KMS-11 (cell line): ENCODE results near the gene HRH4.

Experiments used
- H2AFZ ChIP-seq: fragments of 200-600 bp; sonication (generic); 2 replicates; pipeline ENCODE4 v1.6.1; 2016; ENCODE audit warnings: antibody characterized with exemption, mixed run types, low read depth
- H3K27ac ChIP-seq: fragments of 200-600 bp; sonication (generic); 2 replicates; pipeline ENCODE4 v1.6.1; 2016; ENCODE audit warnings: mild to moderate bottlenecking, mixed run types
- H3K27me3 ChIP-seq: fragments of 200-600 bp; sonication (generic); 2 replicates; pipeline ENCODE4 v1.6.1; 2017; ENCODE audit warnings: mild to moderate bottlenecking, low read depth, mixed run types, moderate library complexity; ENCODE audit not compliant: insufficient read depth
- H3K36me3 ChIP-seq: fragments of 200-600 bp; sonication (generic); 2 replicates; pipeline ENCODE4 v1.6.1; 2017; ENCODE audit warnings: mild to moderate bottlenecking, mixed run types; ENCODE audit not compliant: insufficient read depth
- H3K4me1 ChIP-seq: fragments of 200-600 bp; sonication (generic); 2 replicates; pipeline ENCODE4 v1.6.1; 2016; ENCODE audit warnings: mild to moderate bottlenecking, low read depth, mixed run types; ENCODE audit not compliant: poor library complexity, severe bottlenecking
- H3K4me2 ChIP-seq: fragments of 200-600 bp; sonication (generic); 2 replicates; pipeline ENCODE4 v1.7.0; 2016; ENCODE audit warnings: mild to moderate bottlenecking, mixed run types
- H3K4me3 ChIP-seq: fragments of 200-600 bp; sonication (generic); IDR thresholded peaks from 2 replicates; pipeline ENCODE4 v1.6.1; 2017; ENCODE audit warnings: low read depth, low read length, mixed read lengths; ENCODE audit not compliant: insufficient read depth
- H3K79me2 ChIP-seq: fragments of 200-600 bp; sonication (generic); 2 replicates; pipeline ENCODE4 v1.6.1; 2016; ENCODE audit warnings: low read depth, mixed run types; ENCODE audit not compliant: insufficient read depth
- H3K9ac ChIP-seq: fragments of 200-600 bp; sonication (generic); 2 replicates; pipeline ENCODE4 v1.6.1; 2016; ENCODE audit warnings: mild to moderate bottlenecking, mixed run types
- H4K20me1 ChIP-seq: fragments of 200-600 bp; sonication (generic); 2 replicates; pipeline ENCODE4 v1.6.1; 2016; ENCODE audit warnings: mild to moderate bottlenecking, mixed run types; ENCODE audit not compliant: insufficient read depth
- TF ChIP-seq, protein P1 (sequence below): fragments of 200-600 bp; sonication (generic); conservative IDR thresholded peaks from 2 replicates; pipeline ENCODE4 v1.6.1; 2017; ENCODE audit warnings: low read depth, mild to moderate bottlenecking, antibody characterized with exemption, low read length, moderate library complexity, mixed read lengths

HRH4 gene

DNA sequence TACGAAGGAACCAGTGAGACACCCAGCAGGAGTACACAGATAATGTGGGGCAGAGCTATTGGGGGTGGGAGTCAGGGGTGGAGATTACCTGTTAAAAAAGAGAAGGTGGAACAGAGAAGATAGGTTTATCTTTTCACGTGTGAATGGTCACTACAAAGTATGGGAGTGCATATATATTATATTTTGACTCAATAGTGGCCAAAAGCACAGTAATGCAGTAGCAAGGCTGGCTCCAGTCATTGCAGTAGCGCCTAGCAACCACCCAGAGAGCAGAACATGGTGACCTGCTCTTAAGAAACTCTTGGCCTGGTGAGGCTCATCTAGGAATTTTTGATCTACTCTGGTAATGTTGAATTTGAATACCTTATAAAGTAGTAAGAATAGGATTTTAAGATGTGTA, 33.0 kb upstream of the HRH4 start:
- Histone ChIP-seq H3K36me3 (no peaks in the 10 kb centered on the region; the same call in 1 of the 2 replicates), H3K27ac (peak overlapping the region; percentile 90), H3K79me2 (peaks cover 16% of the 10 kb centered on the region; the same call in 1 of the 2 replicates), H3K4me3 (peak overlapping the region; percentile 9), H2AFZ (peak overlapping the region; percentile 98; the same call in 1 of the 2 replicates), H3K9ac (peak overlapping the region; percentile 97), H3K4me1 (peaks cover 22% of the 10 kb centered on the region), H3K27me3 (no peaks in the 10 kb centered on the region), H3K4me2 (peak overlapping the region; percentile 85), H4K20me1 (no peaks in the 10 kb centered on the region)
- TF ChIP-seq, protein P1, sequence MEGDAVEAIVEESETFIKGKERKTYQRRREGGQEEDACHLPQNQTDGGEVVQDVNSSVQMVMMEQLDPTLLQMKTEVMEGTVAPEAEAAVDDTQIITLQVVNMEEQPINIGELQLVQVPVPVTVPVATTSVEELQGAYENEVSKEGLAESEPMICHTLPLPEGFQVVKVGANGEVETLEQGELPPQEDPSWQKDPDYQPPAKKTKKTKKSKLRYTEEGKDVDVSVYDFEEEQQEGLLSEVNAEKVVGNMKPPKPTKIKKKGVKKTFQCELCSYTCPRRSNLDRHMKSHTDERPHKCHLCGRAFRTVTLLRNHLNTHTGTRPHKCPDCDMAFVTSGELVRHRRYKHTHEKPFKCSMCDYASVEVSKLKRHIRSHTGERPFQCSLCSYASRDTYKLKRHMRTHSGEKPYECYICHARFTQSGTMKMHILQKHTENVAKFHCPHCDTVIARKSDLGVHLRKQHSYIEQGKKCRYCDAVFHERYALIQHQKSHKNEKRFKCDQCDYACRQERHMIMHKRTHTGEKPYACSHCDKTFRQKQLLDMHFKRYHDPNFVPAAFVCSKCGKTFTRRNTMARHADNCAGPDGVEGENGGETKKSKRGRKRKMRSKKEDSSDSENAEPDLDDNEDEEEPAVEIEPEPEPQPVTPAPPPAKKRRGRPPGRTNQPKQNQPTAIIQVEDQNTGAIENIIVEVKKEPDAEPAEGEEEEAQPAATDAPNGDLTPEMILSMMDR: no peak

DNA sequence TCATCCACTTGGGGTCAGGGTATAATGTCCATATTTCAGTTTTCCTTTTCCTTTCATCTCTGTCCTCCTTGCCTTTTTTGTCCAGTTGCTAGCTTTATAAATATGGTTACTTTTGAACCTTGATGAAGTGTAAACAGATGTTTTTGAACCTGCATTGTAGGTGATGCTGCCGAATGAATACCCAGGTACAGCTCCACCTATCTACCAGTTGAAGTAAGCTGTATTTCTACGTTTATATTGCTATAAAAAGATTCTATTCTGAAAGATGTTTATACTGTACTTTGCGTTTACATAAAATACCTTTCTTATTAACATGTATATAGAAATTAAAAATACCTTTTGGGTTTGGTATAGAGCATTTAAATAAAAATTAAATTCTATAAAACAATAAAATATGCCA, 31.7 kb upstream of the HRH4 start:
- Histone ChIP-seq H3K27me3 (no peaks in the 10 kb centered on the region), H3K27ac (no peak overlapping the region), H3K4me1 (peaks cover 22% of the 10 kb centered on the region), H3K4me3 (no peak overlapping the region), H3K79me2 (peaks cover 16% of the 10 kb centered on the region; the same call in 1 of the 2 replicates), H3K4me2 (peak overlapping the region; percentile 85; the same call in 1 of the 2 replicates), H3K9ac (no peak overlapping the region), H2AFZ (no peak overlapping the region), H3K36me3 (no peaks in the 10 kb centered on the region; the same call in 1 of the 2 replicates), H4K20me1 (no peaks in the 10 kb centered on the region)
- TF ChIP-seq, protein P1: no peak

DNA sequence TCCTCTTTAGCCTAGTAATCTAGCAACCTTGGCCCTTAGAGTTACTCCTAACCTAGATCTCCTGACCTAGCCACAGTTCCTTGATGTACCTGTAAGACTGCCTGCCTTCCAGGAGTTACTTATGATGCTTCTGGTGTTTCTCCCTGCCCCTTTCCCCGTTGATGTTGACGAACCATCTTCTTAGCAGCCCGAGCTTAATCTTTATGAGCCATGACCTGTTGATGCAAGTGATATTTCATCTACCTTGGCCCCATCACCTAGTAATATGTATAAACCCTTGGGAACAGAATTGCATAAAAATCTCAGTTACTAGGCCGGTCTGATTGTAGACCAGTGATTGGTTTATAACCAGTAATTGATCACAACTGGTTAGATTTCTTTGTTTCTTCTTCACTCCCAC, 31.2 kb upstream of the HRH4 start:
- H3K4me3 ChIP-seq: no peak overlapping the region
- no peaks in the 10 kb centered on the region for H3K27me3 ChIP-seq
- H2AFZ ChIP-seq: no peak overlapping the region
- H3K36me3 ChIP-seq: no peaks in the 10 kb centered on the region; the same call in 1 of the 2 replicates
- H3K27ac ChIP-seq: no peak overlapping the region
- H3K4me2 ChIP-seq: no peak overlapping the region
- peaks cover 16% of the 10 kb centered on the region; the same call in 1 of the 2 replicates for H3K79me2 ChIP-seq
- no peaks in the 10 kb centered on the region for H4K20me1 ChIP-seq
- H3K9ac ChIP-seq: no peak overlapping the region
- TF ChIP-seq, protein P1: no peak
- peaks cover 22% of the 10 kb centered on the region for H3K4me1 ChIP-seq

DNA sequence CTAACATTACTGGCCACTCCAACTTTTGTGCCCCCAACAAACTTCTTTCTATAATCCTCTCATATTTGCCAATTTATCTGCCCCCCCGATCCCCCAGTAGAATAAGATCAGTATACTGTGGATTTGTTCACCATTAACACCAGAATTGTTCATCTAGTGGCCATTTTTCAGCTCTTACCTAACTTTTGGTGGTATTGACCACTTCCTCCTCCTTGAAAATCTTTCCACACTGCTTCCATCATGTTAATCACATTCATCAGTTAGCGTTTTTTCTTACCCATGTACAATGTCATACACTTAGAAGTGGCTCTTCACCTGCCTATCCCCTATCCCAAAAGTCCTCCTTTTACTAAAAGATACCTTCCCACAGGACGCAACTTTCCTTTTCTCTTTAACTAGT, 27.8 kb upstream of the HRH4 start:
- Histone ChIP-seq H3K36me3 (no peaks in the 10 kb centered on the region; the same call in 1 of the 2 replicates), H4K20me1 (no peaks in the 10 kb centered on the region)

More for the DNA sequence above, 27.8 kb upstream of the HRH4 start:
- H3K4me3 ChIP-seq: no peak overlapping the region
- H3K79me2 ChIP-seq: peaks cover 7% of the 10 kb centered on the region; the same call in 1 of the 2 replicates
- H3K4me2 ChIP-seq: no peak overlapping the region
- peaks cover 22% of the 10 kb centered on the region for H3K4me1 ChIP-seq
- no peak overlapping the region for H2AFZ ChIP-seq
- H3K27ac ChIP-seq: no peak overlapping the region
- H3K9ac ChIP-seq: no peak overlapping the region
- TF ChIP-seq, protein P1: no peak
- no peaks in the 10 kb centered on the region for H3K27me3 ChIP-seq
